Measurements from ENCODE around the gene ZMYM4.

- TF ChIP-seq RAD21 (IDR thresholded peaks at IDR 0.05; ENCODE audit: low read depth) (no peak), REST (IDR thresholded peaks at IDR 0.05; ENCODE audit: low read depth) (no peak), CREB1 (IDR thresholded peaks at IDR 0.05; ENCODE audit: low read depth) (no peak), NFIC (IDR thresholded peaks at IDR 0.05) (no peak)
These were observed 886 bp downstream of the ZMYM4 start for GRCh38 chr1:35269201-35269988.

All from Ishikawa (cell line).